H1 (cell line): Measurements from ENCODE around the gene GANC. TPM values are rescaled to one million over a fixed set of nuclear protein-coding genes. Genes with fewer than 3 reads are reported as not detected.

Source experiments
- CTCF ChIA-PET: fragments of 300-600 bp; sonication (Branson Sonifier 250); formaldehyde crosslinking; loops from one replicate; lab custom pipeline; 2021; ENCODE audit not compliant: partially characterized antibody; lab: Charles Lee
- POLR2A ChIA-PET: fragments of 300-600 bp; sonication (Branson Sonifier 250); formaldehyde crosslinking; loops from one replicate; lab custom pipeline; 2021; ENCODE audit warnings: inconsistent platforms; ENCODE audit not compliant: partially characterized antibody; lab: Charles Lee
- DNase-seq, 2 experiments: peaks; one replicate each; pipeline versions ENCODE4 v3.0.0 to v3.0.0-alpha.2; 2010 to 2022; ENCODE audit warnings: low spot score in 2 of 2, low read depth in 1 of 2, mixed read lengths in 1 of 2
- FAIRE-seq: peaks from 2 replicates; lab custom pipeline; 2011; peaks lifted over from hg19 to GRCh38; lab: Jason Lieb, UNC
- H2AFZ ChIP-seq: 2 replicates; pipeline ENCODE4 v1.8.1; 2012; ENCODE audit warnings: low read length, inconsistent platforms
- H2AK5ac ChIP-seq: 2 replicates; pipeline ENCODE4 v1.6.1; 2013; ENCODE audit warnings: low read depth, low read length
- H2BK120ac ChIP-seq: replicated peaks from 2 replicates; pipeline ENCODE3; 2013; ENCODE audit warnings: low read depth, low read length, inconsistent platforms
- H2BK12ac ChIP-seq: 2 replicates; pipeline ENCODE4 v1.6.1; 2013; ENCODE audit warnings: low read depth, low read length
- H2BK15ac ChIP-seq: 2 replicates; pipeline ENCODE4 v1.6.1; 2013; ENCODE audit warnings: low read length
- H2BK20ac ChIP-seq: 2 replicates; pipeline ENCODE4 v1.6.1; 2013; ENCODE audit warnings: low read length
- H2BK5ac ChIP-seq: 2 replicates; pipeline ENCODE4 v1.6.1; 2013; ENCODE audit warnings: low read depth, low read length
- H3K14ac ChIP-seq: 2 replicates; pipeline ENCODE4 v1.6.1; 2013; ENCODE audit warnings: inconsistent platforms; ENCODE audit not compliant: insufficient read length
- H3K18ac ChIP-seq: 2 replicates; pipeline ENCODE4 v1.6.1; 2013; ENCODE audit warnings: low read length; ENCODE audit errors: extremely low read depth
- H3K23ac ChIP-seq: 2 replicates; pipeline ENCODE4 v1.6.1; 2013; ENCODE audit warnings: inconsistent platforms; ENCODE audit not compliant: insufficient read length
- H3K23me2 ChIP-seq: 2 replicates; pipeline ENCODE4 v1.6.1; 2013; ENCODE audit warnings: low read depth, low read length
- H3K27ac ChIP-seq: 2 replicates; pipeline ENCODE4 v1.6.1; 2011; ENCODE audit warnings: low read depth, low read length, inconsistent platforms
- H3K27me3 ChIP-seq, 4 experiments: replicated peaks in 1 of 4; 1 replicate in 1 of 4; 2 replicates in 3 of 4; pipeline versions ENCODE4 v1.6.1 to v1.8.1; 2011 to 2013; ENCODE audit warnings: low read length in 3 of 4, mild to moderate bottlenecking in 3 of 4, inconsistent platforms in 2 of 4, mixed read lengths in 2 of 4, moderate library complexity in 1 of 4; ENCODE audit not compliant: control insufficient read depth in 3 of 4, insufficient read depth in 3 of 4; ENCODE audit errors: extremely low read depth in 1 of 4
- H3K36me3 ChIP-seq, 4 experiments: 2 replicates each; pipeline versions ENCODE4 v1.6.1 to v1.8.1; 2011 to 2013; ENCODE audit warnings: mild to moderate bottlenecking in 4 of 4, low read length in 3 of 4, moderate library complexity in 2 of 4, control low read depth in 1 of 4, inconsistent platforms in 1 of 4; ENCODE audit not compliant: insufficient read depth in 4 of 4, control insufficient read depth in 2 of 4
- H3K4ac ChIP-seq: replicated peaks from 2 replicates; pipeline ENCODE3; 2013; ENCODE audit warnings: low read length, low read depth, mixed read lengths, inconsistent platforms; ENCODE audit not compliant: insufficient read length
- H3K4me1 ChIP-seq, 4 experiments: replicated peaks in 1 of 4; 1 replicate in 1 of 4; 2 replicates in 3 of 4; pipeline versions ENCODE4 v1.6.1 to v1.8.1; 2011 to 2013; ENCODE audit warnings: low read length in 3 of 4, inconsistent platforms in 2 of 4, mixed read lengths in 1 of 4; ENCODE audit not compliant: insufficient read depth in 4 of 4, control insufficient read depth in 3 of 4
- H3K4me2 ChIP-seq, 2 experiments: 2 replicates each; pipeline versions ENCODE4 v1.6.1 to v1.8.1; 2011 to 2013; ENCODE audit warnings: low read depth in 2 of 2, low read length in 2 of 2, control low read depth in 1 of 2, inconsistent platforms in 1 of 2, mild to moderate bottlenecking in 1 of 2; ENCODE audit not compliant: insufficient read depth in 1 of 2
- H3K4me3 ChIP-seq, 4 experiments: fragments of 200-600, 300-600 bp in 1 of 4; sonication (generic), shearing (Covaris generic), sonication (Bioruptor Twin) in 1 of 4; 2 replicates each; pipeline versions ENCODE4 v1.5.1 to v1.8.1; 2011 to 2016; ENCODE audit warnings: low read length in 4 of 4, low read depth in 3 of 4, control low read depth in 2 of 4, inconsistent platforms in 2 of 4, mild to moderate bottlenecking in 2 of 4, mixed read lengths in 1 of 4, moderate library complexity in 1 of 4; ENCODE audit not compliant: insufficient read depth in 2 of 4; ENCODE audit errors: extremely low read depth in 1 of 4
- H3K56ac ChIP-seq: replicated peaks from 2 replicates; pipeline ENCODE3; 2013; ENCODE audit warnings: low read depth, mild to moderate bottlenecking, mixed read lengths, low read length, inconsistent platforms; ENCODE audit not compliant: insufficient read length
- H3K79me1 ChIP-seq: 2 replicates; pipeline ENCODE4 v1.6.1; 2013; ENCODE audit warnings: low read depth, low read length, control low read depth
- H3K79me2 ChIP-seq, 2 experiments: 2 replicates each; pipeline versions ENCODE4 v1.6.1 to v1.8.1; 2012 to 2013; ENCODE audit warnings: low read length in 2 of 2, mild to moderate bottlenecking in 2 of 2, inconsistent platforms in 1 of 2; ENCODE audit not compliant: insufficient read depth in 2 of 2, control insufficient read depth in 1 of 2
- H3K9ac ChIP-seq, 4 experiments: replicated peaks in 1 of 4; 1 replicate in 1 of 4; 2 replicates in 3 of 4; pipeline versions ENCODE4 v1.6.1 to v1.8.1; 2011 to 2013; ENCODE audit warnings: low read depth in 3 of 4, low read length in 3 of 4, control low read depth in 2 of 4, mild to moderate bottlenecking in 2 of 4, moderate library complexity in 2 of 4, inconsistent platforms in 1 of 4; ENCODE audit errors: extremely low read depth in 1 of 4
- H3K9me3 ChIP-seq, 2 experiments: 2 replicates each; pipeline versions ENCODE4 v1.6.1 to v1.8.1; 2012 to 2013; ENCODE audit warnings: mild to moderate bottlenecking in 2 of 2, moderate library complexity in 2 of 2, control low read depth in 1 of 2, inconsistent platforms in 1 of 2, low read depth in 1 of 2, low read length in 1 of 2, mixed read lengths in 1 of 2; ENCODE audit not compliant: insufficient read depth in 2 of 2
- H4K20me1 ChIP-seq, 2 experiments: replicated peaks in 1 of 2; 2 replicates each; pipeline versions ENCODE3 to v1.8.1; 2011 to 2013; ENCODE audit warnings: inconsistent platforms in 2 of 2, low read length in 2 of 2, mild to moderate bottlenecking in 1 of 2; ENCODE audit not compliant: insufficient read depth in 2 of 2, control insufficient read depth in 1 of 2
- H4K5ac ChIP-seq: 2 replicates; pipeline ENCODE4 v1.6.1; 2013; ENCODE audit warnings: low read length, low read depth, mixed read lengths, inconsistent platforms; ENCODE audit not compliant: insufficient read length
- H4K8ac ChIP-seq: 2 replicates; pipeline ENCODE4 v1.8.0; 2013; ENCODE audit warnings: mild to moderate bottlenecking, moderate library complexity, low read length, inconsistent platforms; ENCODE audit not compliant: insufficient read depth; ENCODE audit errors: extremely low read depth
- H4K91ac ChIP-seq: replicated peaks from 2 replicates; pipeline ENCODE3; 2013; ENCODE audit warnings: low read length, mixed read lengths, inconsistent platforms; ENCODE audit not compliant: insufficient read length
- BCL11A ChIP-seq, 2 experiments: IDR thresholded peaks; one replicate each; pipeline ENCODE4 v1.6.1; 2011; ENCODE audit warnings: low read depth in 2 of 2, low read length in 2 of 2, mild to moderate bottlenecking in 2 of 2
- CBX8 ChIP-seq: fragments of 300-800, 300-1000 bp; sonication (generic); IDR thresholded peaks from 2 replicates; pipeline ENCODE4 v1.7.1; 2016; ENCODE audit warnings: low read depth, low read length, borderline replicate concordance
- CHD2 ChIP-seq: IDR thresholded peaks from 2 replicates; pipeline ENCODE4 v1.6.1; 2012; ENCODE audit warnings: low read length, improper control_type of control experiment
- GABPA ChIP-seq: IDR thresholded peaks from 2 replicates; pipeline ENCODE4 v1.6.1; 2011; ENCODE audit warnings: mild to moderate bottlenecking, low read length, moderate library complexity, borderline replicate concordance; ENCODE audit not compliant: insufficient read depth
- JUN ChIP-seq: IDR thresholded peaks from 2 replicates; pipeline ENCODE4 v1.6.1; 2011; ENCODE audit warnings: low read depth, mild to moderate bottlenecking, improper control_type of control experiment, low read length
- MAFK ChIP-seq: IDR thresholded peaks from 2 replicates; pipeline ENCODE4 v1.6.1; 2012; ENCODE audit warnings: low read depth, mild to moderate bottlenecking, improper control_type of control experiment, low read length
- MAX ChIP-seq: IDR thresholded peaks from 2 replicates; pipeline ENCODE4 v1.6.1; 2012; ENCODE audit warnings: inconsistent platforms
- NRF1 ChIP-seq: IDR thresholded peaks from 2 replicates; pipeline ENCODE4 v1.6.1; 2011; ENCODE audit warnings: mild to moderate bottlenecking, low read depth, low read length, improper control_type of control experiment
- POLR2A ChIP-seq, 2 experiments: IDR thresholded peaks; 1 replicate in 1 of 2; 2 replicates in 1 of 2; pipeline ENCODE4 v1.6.1; 2011; ENCODE audit warnings: low read depth in 2 of 2, low read length in 2 of 2, mild to moderate bottlenecking in 2 of 2; ENCODE audit errors: control extremely low read depth in 1 of 2
- POU5F1 ChIP-seq: IDR thresholded peaks from 2 replicates; pipeline ENCODE4 v1.6.1; 2011; ENCODE audit warnings: low read depth, mild to moderate bottlenecking, low read length, moderate library complexity
- RFX5 ChIP-seq: IDR thresholded peaks from 2 replicates; pipeline ENCODE4 v1.6.1; 2011; ENCODE audit warnings: low read depth, low read length, improper control_type of control experiment, borderline replicate concordance
- WGBS, 2 experiments: shearing (Covaris generic) in 1 of 2; methylation state at CpG; one replicate each; pipeline versions ENCODE4 v1.1.6 to v1.1.7; 2013 to 2015; ENCODE audit warnings: low lambda C conversion rate in 2 of 2, mixed read lengths in 2 of 2, inconsistent platforms in 1 of 2, low coverage in 1 of 2, missing lambda C conversion rate in 1 of 2; ENCODE audit not compliant: insufficient replicate concordance in 2 of 2, insufficient coverage in 1 of 2, insufficient read length in 1 of 2; ENCODE audit errors: extremely low coverage in 1 of 2, missing lambda C conversion rate in 1 of 2; 5-methylcytosine and 5-hydroxymethylcytosine counted together
- polyA plus RNA-seq, 7 experiments: library from polyadenylated mRNA; depleted of rRNA in 3 of 7; stranded (reverse) in 5 of 7; unstranded in 2 of 7; fragments of >200 nt in 5 of 7; fragments of 200-250 nt in 2 of 7; gene quantifications; 1 replicate in 5 of 7; 2 replicates in 1 of 7; 4 replicates in 1 of 7; pipeline versions ENCODE4 v1.2.1 to v1.2.3, GENCODE V29; 2011 to 2013; ENCODE audit warnings: missing spikeins in 2 of 7, mixed read lengths in 2 of 7
- total RNA-seq: library from RNA; stranded (reverse); fragmentation: NEBNext Ultra II Directional; extraction: Animal tissue kit (Norgen Biotek cat#: 25700); gene quantifications from 2 replicates; pipeline ENCODE4 v1.2.1, GENCODE V29; 2021
- TF ChIP-seq, protein P1 (sequence below): IDR thresholded peaks from 2 replicates; pipeline ENCODE4 v1.6.1; 2012; ENCODE audit warnings: inconsistent platforms

GANC gene
- total and polyA plus RNA-seq, 2 of the 8 experiments (the other 6 are each of a cell fraction or from before 2014, with no cell fraction given) = 6.8 to 14.4 TPM

- 95% methylated on average over 24 of the region's 24 CpGs; no CpG with 5 or more reads in 1 of the 2 experiments for WGBS, 2 experiments
- FAIRE-seq = no peak
- no peak for TF ChIP-seq MAFK
- no peak for TF ChIP-seq POLR2A (IDR thresholded peaks at IDR 0.05; ENCODE audit: control extremely low read depth in 1 of 2, low read depth in 2 of 2, low read length in 2 of 2)
- TF ChIP-seq, protein P1, sequence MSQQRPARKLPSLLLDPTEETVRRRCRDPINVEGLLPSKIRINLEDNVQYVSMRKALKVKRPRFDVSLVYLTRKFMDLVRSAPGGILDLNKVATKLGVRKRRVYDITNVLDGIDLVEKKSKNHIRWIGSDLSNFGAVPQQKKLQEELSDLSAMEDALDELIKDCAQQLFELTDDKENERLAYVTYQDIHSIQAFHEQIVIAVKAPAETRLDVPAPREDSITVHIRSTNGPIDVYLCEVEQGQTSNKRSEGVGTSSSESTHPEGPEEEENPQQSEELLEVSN = no peak
- TF ChIP-seq JUN = no peak
- TF ChIP-seq MAX = no peak
- no peak for TF ChIP-seq CHD2
- no peak for TF ChIP-seq POU5F1
- TF ChIP-seq GABPA = no peak
- TF ChIP-seq NRF1 = no peak
- TF ChIP-seq CBX8 = no peak
- TF ChIP-seq RFX5 = no peak
- no peak for TF ChIP-seq BCL11A (IDR thresholded peaks at IDR 0.05; ENCODE audit: low read depth in 2 of 2, low read length in 2 of 2)
Observed at GRCh38 chr15:42401544-42402454, 128.8 kb downstream of the GANC start.

More at GRCh38 chr15:42401544-42402454, 128.8 kb downstream of the GANC start:
- Histone ChIP-seq H2AFZ (no peak overlapping the region), H3K9me3 (no peaks in the 10 kb centered on the region), H3K4me2 (no peak overlapping the region), H3K27me3 (no peaks in the 10 kb centered on the region), H4K20me1 (no peaks in the 10 kb centered on the region), H4K5ac (no peak overlapping the region), H3K79me2 (no peaks in the 10 kb centered on the region), H3K23me2 (no peaks in the 10 kb centered on the region), H3K18ac (no peak overlapping the region), H2BK15ac (no peak overlapping the region), H3K27ac (no peak overlapping the region), H2AK5ac (no peak overlapping the region), H3K23ac (no peak overlapping the region), H2BK5ac (no peak overlapping the region), H4K8ac (no peak overlapping the region), H3K36me3 (no peaks in the 10 kb centered on the region), H4K91ac (no peak overlapping the region), H3K9ac (no peak overlapping the region), H2BK12ac (no peak overlapping the region), H3K4ac (no peak overlapping the region), H3K14ac (no peak overlapping the region), H3K56ac (no peak overlapping the region), H2BK120ac (no peak overlapping the region), H3K4me3 (no peak overlapping the region), H3K79me1 (no peaks in the 10 kb centered on the region), H3K4me1 (no peaks in the 10 kb centered on the region; a peak in 1 of 7 replicates), H2BK20ac (no peak overlapping the region)
- ChIA-PET POLR2A (interaction anchor here (1.0 kb wide), 1 partner anchor 12 kb away, joined by 3 read pairs; no protein-coding TSS in a partner anchor), CTCF (interaction anchor here (0.7 kb wide), 1 partner anchor 51 kb away, joined by 3 read pairs; no protein-coding TSS in a partner anchor)
- DNase-seq = no peak
